GM12892 (cell line): ENCODE data around the gene SIK3.

Experiments used
- POLR2A ChIP-seq: IDR thresholded peaks from 2 replicates; pipeline ENCODE4 v1.6.1; 2011; ENCODE audit warnings: low read depth, low read length, control low read depth
- POLR2AphosphoS5 ChIP-seq: IDR thresholded peaks from 2 replicates; pipeline ENCODE4 v1.6.1; 2011; ENCODE audit warnings: low read depth, low read length, control low read depth
- TAF1 ChIP-seq: IDR thresholded peaks from 2 replicates; pipeline ENCODE4 v1.6.1; 2011; ENCODE audit warnings: low read depth, mild to moderate bottlenecking, control low read depth, low read length, borderline replicate concordance

DNA sequence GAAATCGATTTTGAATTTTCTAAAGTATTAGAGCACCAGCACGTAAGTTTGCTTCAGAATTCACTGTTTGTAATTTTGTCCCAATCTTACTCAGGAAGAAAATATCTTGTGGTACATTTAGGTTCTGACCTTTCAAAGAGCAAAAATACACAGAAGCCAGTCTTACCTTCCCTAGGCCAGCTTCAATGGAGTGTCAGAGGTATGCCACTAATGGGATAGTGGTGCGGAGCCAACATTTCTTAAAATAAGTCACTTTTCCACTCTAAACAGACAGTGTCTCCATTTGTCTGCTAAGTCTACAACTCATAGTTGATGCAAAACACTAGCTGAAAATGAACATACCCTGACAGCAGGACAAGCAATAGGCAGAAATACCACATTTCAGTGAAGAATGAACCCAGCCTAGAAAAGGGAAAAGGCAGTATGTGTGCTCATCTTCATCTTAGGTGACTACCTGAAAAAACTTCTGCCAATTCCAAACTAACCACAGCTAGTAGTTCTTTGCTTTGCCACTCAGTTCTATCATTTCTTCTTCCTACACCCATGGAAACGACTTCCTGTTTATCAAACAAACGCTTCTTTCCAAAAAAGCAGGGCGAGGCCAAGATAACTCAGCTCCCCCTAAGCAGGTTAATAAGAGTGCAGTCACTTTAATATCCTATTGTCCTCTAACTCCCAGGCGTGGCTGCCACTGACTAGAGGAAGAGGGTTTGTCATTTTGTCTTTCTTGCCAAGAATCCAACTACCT, 166.8 kb downstream of the SIK3 start:
- TF ChIP-seq POLR2A (no peak), POLR2AphosphoS5 (no peak), TAF1 (no peak)
